GM21381 (cell line): ENCODE measurements around the gene EFCAB5.

Experiments
- ATAC-seq: cut with Tn5 transposase; IDR thresholded peaks from one replicate; pipeline ENCODE4 v1.9.1; 2021; ENCODE audit warnings: mild to moderate bottlenecking, moderate library complexity; ENCODE audit not compliant: unreplicated experiment

Gene EFCAB5

GRCh38 chr17:30153463-30153862 is 212.0 kb downstream of the EFCAB5 start:
- no peak for ATAC-seq

GRCh38 chr17:30155389-30155788 is 214.0 kb downstream of the EFCAB5 start:
- no peak for ATAC-seq
